GM18511 (cell line): Measurements from ENCODE around the gene CPT1A.

Experiments
- ATAC-seq: cut with Tn5 transposase; IDR thresholded peaks from one replicate; pipeline ENCODE4 v1.9.1; 2021; ENCODE audit warnings: mild to moderate bottlenecking, moderate library complexity; ENCODE audit not compliant: unreplicated experiment

The CPT1A gene

GRCh38 chr11:68715456-68716122 lies 126.1 kb downstream of the CPT1A start:
- ATAC-seq, result no peak

GRCh38 chr11:68714060-68714856 lies 127.5 kb downstream of the CPT1A start:
- no peak for ATAC-seq

- ATAC-seq, result no peak
Observed at GRCh38 chr11:68711114-68711513, 130.6 kb downstream of the CPT1A start.

GRCh38 chr11:68710409-68710808 lies 131.3 kb downstream of the CPT1A start:
- ATAC-seq, result no peak

- no peak for ATAC-seq
Observed at GRCh38 chr11:68709062-68709461, 132.7 kb downstream of the CPT1A start.

- no peak for ATAC-seq
Observed at GRCh38 chr11:68707527-68707926, 134.2 kb downstream of the CPT1A start.

- no peak for ATAC-seq
Observed at GRCh38 chr11:68704887-68705286, 136.8 kb downstream of the CPT1A start.
